ENCODE measurements around the gene ATP8B4.
"Not testable (repeated sequence)": the region's sequence is repeated elsewhere in the genome, so short reads cannot be mapped to it uniquely, and the experiment has no call there.

Gene ATP8B4

GRCh38 chr15:50137893-50138292 lies 18.9 kb upstream of the ATP8B4 start:
- DNase-seq (ENCODE audit: low spot score) = no peak

- no peak for DNase-seq (ENCODE audit: low spot score)
These were observed 18.3 kb upstream of the ATP8B4 start for GRCh38 chr15:50137330-50137761.

GRCh38 chr15:50135031-50135551 lies 16.1 kb upstream of the ATP8B4 start:
- DNase-seq (ENCODE audit: low spot score) = no peak

DNA sequence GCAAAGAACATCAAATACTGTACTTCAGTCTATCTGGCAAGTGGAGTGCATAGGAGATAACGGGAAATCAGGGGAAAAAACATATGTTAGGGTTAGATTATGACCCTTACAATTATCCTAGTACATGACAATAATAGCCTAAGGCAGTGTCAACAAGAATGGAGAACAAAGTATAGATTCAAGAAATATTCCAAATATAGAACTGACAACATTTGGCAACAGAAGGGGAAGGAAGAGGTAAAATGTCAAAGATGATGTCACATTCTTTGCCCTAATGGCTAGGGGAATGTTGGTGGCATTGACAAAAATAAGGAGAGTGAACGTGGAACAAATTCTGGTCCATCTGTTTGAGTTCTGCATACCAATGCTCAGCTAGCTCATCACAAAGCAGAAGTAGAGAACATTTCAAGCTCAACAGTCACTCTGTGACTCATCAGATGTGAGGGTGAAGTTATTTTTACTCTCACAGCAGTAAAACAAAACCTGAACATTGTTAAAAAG lies 15.5 kb upstream of the ATP8B4 start:
- DNase-seq (ENCODE audit: low spot score) = peak; percentile 8

- not testable (repeated sequence) for DNase-seq (ENCODE audit: low spot score)
These were observed 13.4 kb upstream of the ATP8B4 start for GRCh38 chr15:50132251-50132984.

- no peak for DNase-seq (ENCODE audit: low spot score)
These were observed 12.6 kb upstream of the ATP8B4 start for GRCh38 chr15:50131617-50132016.

- DNase-seq (ENCODE audit: low spot score) = no peak
These were observed 9.2 kb upstream of the ATP8B4 start for GRCh38 chr15:50128266-50128665.

- no peak for DNase-seq (ENCODE audit: low spot score)
These were observed 8.3 kb upstream of the ATP8B4 start for GRCh38 chr15:50127255-50127777.

- no peak for DNase-seq (ENCODE audit: low spot score)
These were observed 7.0 kb upstream of the ATP8B4 start for GRCh38 chr15:50126072-50126471.

DNA sequence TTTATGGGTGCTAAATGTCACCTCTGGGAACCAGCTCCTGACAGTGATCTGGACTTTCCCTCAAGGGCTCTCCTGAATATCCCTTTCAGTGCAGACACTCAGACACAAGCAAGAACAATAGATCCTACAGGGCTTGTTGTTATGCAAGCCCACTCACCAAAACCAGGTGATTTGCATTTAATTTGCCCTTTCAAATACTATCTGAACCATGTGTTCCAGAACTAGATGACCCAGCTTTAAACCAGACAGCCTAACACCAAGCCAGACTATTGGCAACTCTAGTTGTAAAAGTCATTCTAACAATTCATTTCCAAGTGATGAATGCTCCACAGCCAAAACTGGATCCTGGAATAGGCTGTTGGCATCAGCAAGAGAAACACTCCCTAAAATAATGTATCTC lies 5.6 kb upstream of the ATP8B4 start:
- no peak for DNase-seq (ENCODE audit: low spot score)

DNA sequence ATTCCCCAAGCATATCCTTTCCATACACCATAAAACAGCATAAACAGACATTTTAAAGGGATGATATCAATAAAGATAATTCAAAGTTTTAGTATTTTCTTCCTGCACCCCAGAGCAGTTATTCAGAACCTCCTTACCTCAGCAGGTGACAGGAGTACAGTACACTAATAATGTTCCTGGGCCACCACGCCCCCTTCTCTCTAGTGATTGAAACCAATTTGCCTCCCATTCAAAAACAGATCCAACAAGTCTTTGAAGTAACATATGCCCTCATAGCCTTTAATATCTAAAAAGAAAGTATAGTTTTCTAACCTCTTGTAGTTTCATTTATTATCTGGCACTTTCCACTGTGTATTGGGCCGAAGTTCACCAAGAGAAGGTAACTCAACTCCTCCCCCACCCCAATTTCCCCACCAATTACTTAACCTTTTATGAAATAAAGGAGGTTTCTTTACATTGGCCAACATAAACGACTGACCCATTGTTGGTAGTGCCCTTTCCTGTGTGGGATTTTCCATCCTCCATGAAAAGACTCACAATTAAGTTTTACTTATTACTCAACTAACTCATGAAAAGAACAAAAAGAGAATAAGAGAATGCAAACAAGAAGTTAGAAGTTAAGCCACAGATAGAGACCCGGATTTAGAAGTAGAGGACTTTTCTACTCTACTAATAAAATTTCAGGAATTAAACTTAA lies 5.0 kb upstream of the ATP8B4 start:
- DNase-seq (ENCODE audit: low spot score) = no peak

DNA sequence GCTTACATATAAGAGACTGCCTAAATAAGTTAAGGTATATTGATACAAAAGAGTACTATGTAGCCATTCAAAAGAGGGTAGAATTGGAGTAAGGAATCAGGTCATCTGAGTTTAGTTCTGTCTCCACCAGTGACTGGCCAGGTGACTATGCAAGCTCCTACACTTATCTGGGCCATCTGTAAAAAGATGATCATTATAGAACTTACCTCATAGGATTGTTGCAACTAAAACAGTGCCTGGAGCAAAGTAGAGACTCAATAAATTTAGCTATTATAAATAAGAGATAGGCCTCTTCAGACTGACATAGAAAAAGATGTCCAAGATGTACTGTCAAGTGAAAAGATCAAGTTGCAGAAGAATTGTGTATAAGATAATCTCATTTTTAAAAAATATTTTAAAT lies 1.7 kb upstream of the ATP8B4 start:
- no peak for DNase-seq (ENCODE audit: low spot score)

GRCh38 chr15:50117431-50118027 lies 1.5 kb downstream of the ATP8B4 start:
- no peak for DNase-seq (ENCODE audit: low spot score)

- DNase-seq (ENCODE audit: low spot score) = no peak
These were observed 2.6 kb downstream of the ATP8B4 start for GRCh38 chr15:50116477-50116876.

- no peak for DNase-seq (ENCODE audit: low spot score)
These were observed 4.8 kb downstream of the ATP8B4 start for GRCh38 chr15:50113992-50114780.

GRCh38 chr15:50113187-50113505 lies 5.9 kb downstream of the ATP8B4 start:
- DNase-seq (ENCODE audit: low spot score) = no peak

- no peak for DNase-seq (ENCODE audit: low spot score)
These were observed 6.4 kb downstream of the ATP8B4 start for GRCh38 chr15:50112488-50113186.

- DNase-seq (ENCODE audit: low spot score) = no peak
These were observed 8.7 kb downstream of the ATP8B4 start for GRCh38 chr15:50110285-50110684.

- DNase-seq (ENCODE audit: low spot score) = no peak
These were observed 9.7 kb downstream of the ATP8B4 start for GRCh38 chr15:50109076-50109987.

DNA sequence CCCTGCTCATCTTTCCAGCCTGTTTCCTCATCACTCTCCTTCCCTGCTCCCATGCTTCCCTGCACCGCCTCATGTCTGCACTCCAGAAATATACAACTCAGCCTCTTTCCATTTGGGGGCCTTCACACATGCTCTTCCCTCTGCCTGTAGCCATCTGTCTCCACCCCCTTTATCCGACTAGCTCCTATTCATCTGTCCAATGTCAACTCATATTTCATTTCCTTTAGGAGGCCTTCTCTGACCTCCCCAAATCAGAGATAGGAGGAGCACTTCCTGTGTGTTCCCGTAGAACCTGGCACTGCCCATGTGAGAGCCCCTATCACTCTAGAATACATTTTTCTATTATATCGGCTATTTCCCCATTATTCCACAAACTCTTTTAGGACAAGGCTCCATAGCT lies 10.6 kb downstream of the ATP8B4 start:
- no peak for DNase-seq (ENCODE audit: low spot score)
